ENCODE results near the gene SUFU.

Gene SUFU

DNA sequence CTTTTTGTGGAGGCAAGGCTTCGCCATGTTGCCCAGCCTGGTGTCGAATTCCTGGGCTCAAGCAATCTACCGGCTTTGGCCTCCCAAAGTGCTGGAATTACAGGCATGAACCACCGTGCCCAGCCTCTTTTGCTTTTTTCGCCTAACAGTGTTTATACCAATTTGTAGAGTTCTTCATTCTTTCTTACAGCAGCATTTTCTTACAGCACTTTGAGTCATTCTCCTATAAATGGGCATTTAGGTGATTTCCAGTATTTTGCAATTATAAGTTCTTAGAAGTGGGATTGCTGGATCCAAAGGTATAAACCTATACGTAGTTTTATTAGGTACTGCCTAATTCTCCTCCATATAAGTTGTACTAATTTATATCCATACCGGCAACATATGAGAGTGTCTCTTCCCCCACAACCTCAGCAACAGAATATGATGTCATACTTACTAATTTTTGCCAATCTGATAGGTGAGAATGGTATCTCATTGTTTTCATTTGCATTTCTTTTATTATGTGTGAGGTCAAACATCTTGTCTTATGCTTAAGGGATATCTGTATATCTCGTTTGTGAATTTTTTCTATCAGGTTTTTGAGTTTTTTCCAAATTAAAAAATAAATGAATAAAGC is 39.1 kb downstream of the SUFU start:
- TF ChIP-seq, protein P1, sequence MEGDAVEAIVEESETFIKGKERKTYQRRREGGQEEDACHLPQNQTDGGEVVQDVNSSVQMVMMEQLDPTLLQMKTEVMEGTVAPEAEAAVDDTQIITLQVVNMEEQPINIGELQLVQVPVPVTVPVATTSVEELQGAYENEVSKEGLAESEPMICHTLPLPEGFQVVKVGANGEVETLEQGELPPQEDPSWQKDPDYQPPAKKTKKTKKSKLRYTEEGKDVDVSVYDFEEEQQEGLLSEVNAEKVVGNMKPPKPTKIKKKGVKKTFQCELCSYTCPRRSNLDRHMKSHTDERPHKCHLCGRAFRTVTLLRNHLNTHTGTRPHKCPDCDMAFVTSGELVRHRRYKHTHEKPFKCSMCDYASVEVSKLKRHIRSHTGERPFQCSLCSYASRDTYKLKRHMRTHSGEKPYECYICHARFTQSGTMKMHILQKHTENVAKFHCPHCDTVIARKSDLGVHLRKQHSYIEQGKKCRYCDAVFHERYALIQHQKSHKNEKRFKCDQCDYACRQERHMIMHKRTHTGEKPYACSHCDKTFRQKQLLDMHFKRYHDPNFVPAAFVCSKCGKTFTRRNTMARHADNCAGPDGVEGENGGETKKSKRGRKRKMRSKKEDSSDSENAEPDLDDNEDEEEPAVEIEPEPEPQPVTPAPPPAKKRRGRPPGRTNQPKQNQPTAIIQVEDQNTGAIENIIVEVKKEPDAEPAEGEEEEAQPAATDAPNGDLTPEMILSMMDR (IDR thresholded peaks at IDR 0.05; ENCODE audit: borderline replicate concordance, insufficient read depth, low read depth, low read length): no peak

DNA sequence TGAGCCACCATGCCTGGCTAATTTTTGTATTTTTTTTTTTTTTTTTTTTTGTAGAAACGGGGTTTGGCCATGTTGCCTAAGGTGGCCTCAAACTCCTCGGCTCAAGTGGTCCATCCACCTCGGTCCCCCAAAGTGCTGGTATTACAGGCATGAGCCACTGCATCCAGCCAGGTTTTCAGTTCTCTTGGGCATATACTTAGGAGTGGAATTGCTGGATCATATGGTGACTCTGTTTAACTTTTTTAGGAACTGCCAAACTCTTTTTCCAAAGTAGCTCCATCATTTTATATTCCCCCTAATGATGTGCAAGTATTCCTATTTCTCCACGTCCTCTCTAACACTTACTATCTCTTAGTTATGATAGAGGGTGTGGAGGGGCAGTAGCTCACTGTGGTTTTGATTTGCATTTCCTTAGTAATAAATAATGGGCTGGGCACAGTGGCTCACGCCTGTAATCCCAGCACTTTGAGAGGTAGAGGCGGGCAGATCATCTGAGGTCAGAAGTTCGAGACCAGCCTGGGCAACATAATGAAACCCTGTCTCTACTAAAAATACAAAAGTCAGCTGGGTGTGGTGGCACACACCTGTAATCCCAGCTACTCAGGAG is 41.6 kb downstream of the SUFU start:
- H3K4me3 ChIP-seq (ENCODE audit: low read depth, low read length): no peak overlapping the region
- TF ChIP-seq, protein P1 (IDR thresholded peaks at IDR 0.05; ENCODE audit: borderline replicate concordance, insufficient read depth, low read depth, low read length): no peak

More for the DNA sequence above, 39.1 kb downstream of the SUFU start:
- H3K4me3 ChIP-seq (ENCODE audit: low read depth, low read length): no peak overlapping the region

DNA sequence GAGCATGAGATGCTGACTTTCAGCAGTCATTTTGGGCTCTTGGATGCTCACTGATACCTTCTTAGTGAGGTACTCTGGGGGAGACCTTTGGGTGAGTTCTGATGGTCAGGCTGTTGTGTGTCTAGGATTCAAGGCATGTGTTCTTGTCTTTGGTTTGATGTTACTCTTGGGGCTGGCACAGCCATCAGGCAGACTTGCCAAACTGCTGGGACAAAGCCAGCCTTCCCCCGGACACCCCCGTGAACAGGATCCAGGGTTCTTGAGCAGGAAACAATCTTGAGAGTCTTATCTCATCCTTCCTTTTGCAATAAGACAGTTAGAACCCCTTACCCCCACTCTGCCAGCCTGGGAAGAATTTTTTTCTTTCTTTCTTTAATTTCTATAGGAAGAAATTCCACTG is 42.2 kb downstream of the SUFU start:
- H3K4me3 ChIP-seq (ENCODE audit: low read depth, low read length): no peak overlapping the region
- TF ChIP-seq, protein P1 (IDR thresholded peaks at IDR 0.05; ENCODE audit: borderline replicate concordance, insufficient read depth, low read depth, low read length): no peak

DNA sequence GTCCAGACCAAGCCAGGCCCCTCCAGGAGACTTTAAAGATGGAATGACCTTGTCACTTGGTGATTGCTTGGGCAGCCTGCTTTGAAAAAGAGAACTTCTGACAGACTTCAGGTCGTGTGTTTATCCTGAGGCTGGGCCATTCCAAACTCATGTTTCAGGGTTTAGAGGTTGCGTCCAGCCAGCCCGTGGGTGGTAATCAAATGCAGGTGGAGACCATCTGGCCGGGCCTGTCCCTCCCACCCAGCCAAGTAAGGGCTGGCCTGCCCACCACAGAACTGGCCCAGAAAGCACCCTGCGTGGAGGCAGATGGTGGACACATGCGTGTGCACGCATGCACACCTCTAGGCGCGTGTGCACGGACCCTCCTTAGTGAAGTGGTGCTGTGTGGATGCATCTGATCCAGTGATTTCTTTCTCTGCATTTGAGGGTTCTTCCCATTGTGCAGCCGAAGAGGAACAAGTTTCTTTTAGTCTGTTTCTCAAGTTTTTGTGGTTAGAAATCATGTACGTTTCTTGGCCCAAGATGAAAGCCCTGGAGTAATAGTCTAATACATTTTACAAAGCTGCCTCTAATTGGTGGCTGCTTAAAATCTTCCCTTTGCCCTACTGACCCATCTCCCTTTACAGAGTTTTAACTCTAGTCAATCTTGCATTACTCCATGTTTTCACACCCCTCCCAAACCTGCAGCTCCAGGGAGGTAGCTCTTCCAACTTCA is 43.0 kb downstream of the SUFU start:
- TF ChIP-seq, protein P1 (IDR thresholded peaks at IDR 0.05; ENCODE audit: borderline replicate concordance, insufficient read depth, low read depth, low read length): no peak
- no peak overlapping the region for H3K4me3 ChIP-seq (ENCODE audit: low read depth, low read length)

DNA sequence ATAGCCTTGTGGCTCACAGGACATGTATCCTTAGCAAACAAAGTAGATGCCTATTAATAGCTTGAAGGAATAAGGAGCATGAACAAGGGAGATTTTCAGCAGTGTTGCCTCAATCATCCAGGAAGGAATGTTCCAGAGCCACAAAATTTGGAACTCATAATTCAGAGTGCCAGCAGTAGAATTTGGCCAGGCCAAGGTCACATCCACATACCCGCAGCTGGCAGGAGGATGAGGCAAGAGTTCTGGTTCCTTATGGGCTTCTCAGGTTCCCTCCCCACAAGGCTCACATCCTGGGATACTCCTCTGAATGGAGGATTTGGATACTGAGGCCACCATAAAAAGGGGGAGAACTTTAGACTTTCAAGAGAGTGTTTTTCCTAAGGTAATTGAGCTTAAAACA is 45.8 kb downstream of the SUFU start:
- H3K4me3 ChIP-seq (ENCODE audit: low read depth, low read length): no peak overlapping the region
- TF ChIP-seq, protein P1 (IDR thresholded peaks at IDR 0.05; ENCODE audit: borderline replicate concordance, insufficient read depth, low read depth, low read length): no peak

DNA sequence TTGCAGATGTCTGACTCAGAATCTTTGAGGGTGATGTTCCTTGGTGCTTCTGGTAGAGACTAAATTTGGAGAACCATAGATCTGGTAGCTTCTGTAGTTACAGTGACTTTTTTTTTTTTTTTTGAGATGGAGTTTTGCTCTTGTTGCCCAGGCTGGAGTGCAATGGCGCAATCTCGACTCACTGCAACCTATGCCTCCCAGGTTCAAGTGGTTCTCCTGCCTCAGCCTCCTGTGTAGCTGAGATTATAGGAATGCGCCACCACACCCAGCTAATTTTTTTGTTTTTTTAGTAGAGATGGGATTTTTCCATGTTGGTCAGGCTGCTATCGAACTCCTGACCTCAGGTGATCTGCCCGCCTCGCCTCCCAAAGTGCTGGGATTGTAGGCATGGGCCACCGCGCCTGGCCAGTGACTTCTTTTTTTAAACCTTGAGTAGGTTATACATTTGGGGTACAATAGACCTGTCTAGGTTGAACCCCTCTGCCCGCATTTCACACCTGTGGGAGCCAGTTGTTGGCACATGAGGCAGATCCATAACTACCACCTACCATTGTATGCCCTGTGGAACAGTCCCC is 47.0 kb downstream of the SUFU start:
- no peak overlapping the region for H3K4me3 ChIP-seq (ENCODE audit: low read depth, low read length)
- TF ChIP-seq, protein P1 (IDR thresholded peaks at IDR 0.05; ENCODE audit: borderline replicate concordance, insufficient read depth, low read depth, low read length): no peak
